Nephron (organoid): ENCODE measurements around the gene OR6S1.

Source experiments
- H3K27ac Mint-ChIP-seq, 3 experiments: 2 replicates each; pipeline ENCODE4 v1.8.0; 2020; ENCODE audit warnings: mixed read lengths in 3 of 3, mild to moderate bottlenecking in 2 of 3, moderate library complexity in 1 of 3
- H3K27me3 Mint-ChIP-seq: 2 replicates; pipeline ENCODE4 v1.8.0; 2021; ENCODE audit warnings: low read depth, mild to moderate bottlenecking, moderate library complexity, mixed read lengths
- H3K36me3 Mint-ChIP-seq: 2 replicates; pipeline ENCODE4 v1.8.0; 2020; ENCODE audit warnings: low read depth, mixed read lengths
- H3K4me1 Mint-ChIP-seq: 2 replicates; pipeline ENCODE4 v1.8.0; 2020; ENCODE audit warnings: mixed read lengths
- H3K4me3 Mint-ChIP-seq, 3 experiments: 2 replicates each; pipeline ENCODE4 v1.8.0; 2020; ENCODE audit warnings: mild to moderate bottlenecking in 3 of 3, mixed read lengths in 3 of 3, moderate library complexity in 2 of 3
- H3K9me3 Mint-ChIP-seq: 2 replicates; pipeline ENCODE4 v1.8.0; 2020; ENCODE audit warnings: mixed read lengths
- CTCF ChIP-seq, 3 experiments: fragments of 200-600 bp; sonication (generic); IDR thresholded peaks; one replicate each; pipeline ENCODE4 v1.5.0; 2021; ENCODE audit warnings: antibody characterized with exemption in 3 of 3; ENCODE audit not compliant: unreplicated experiment in 3 of 3

The OR6S1 gene

GRCh38 chr14:20628063-20628854, 13.2 kb downstream of the OR6S1 start:
- Mint-ChIP-seq H3K27me3 (peaks cover 97% of the 10 kb centered on the region), H3K4me1 (peaks cover 58% of the 10 kb centered on the region), H3K27ac (no peak overlapping the region), H3K4me3 (peak overlapping the region; percentile 5 to 48 (median 21)), H3K36me3 (no peaks in the 10 kb centered on the region), H3K9me3 (peaks cover 2% of the 10 kb centered on the region)
- TF ChIP-seq CTCF (IDR thresholded peaks at IDR 0.05; ENCODE audit: unreplicated experiment in 3 of 3), result no peak

- H3K9me3 Mint-ChIP-seq, result peaks cover 2% of the 10 kb centered on the region
- no peak for TF ChIP-seq CTCF (IDR thresholded peaks at IDR 0.05; ENCODE audit: unreplicated experiment in 3 of 3)
- peaks cover 50% of the 10 kb centered on the region for H3K4me1 Mint-ChIP-seq
- H3K27ac Mint-ChIP-seq, result no peak overlapping the region
- peaks cover 97% of the 10 kb centered on the region for H3K27me3 Mint-ChIP-seq
- H3K4me3 Mint-ChIP-seq, result peak overlapping the region; percentile 5 to 86 (median 21)
- H3K36me3 Mint-ChIP-seq, result no peaks in the 10 kb centered on the region
Measured at GRCh38 chr14:20627346-20628027, 14.0 kb downstream of the OR6S1 start.

- Mint-ChIP-seq H3K27ac (no peak overlapping the region), H3K4me1 (peaks cover 48% of the 10 kb centered on the region), H3K27me3 (peaks cover 96% of the 10 kb centered on the region), H3K4me3 (peak overlapping the region; percentile 74 to 86 (median 83)), H3K9me3 (peaks cover 2% of the 10 kb centered on the region), H3K36me3 (no peaks in the 10 kb centered on the region)
- TF ChIP-seq CTCF (IDR thresholded peaks at IDR 0.05; ENCODE audit: unreplicated experiment in 3 of 3), result no peak
Measured at GRCh38 chr14:20626274-20626673, 15.2 kb downstream of the OR6S1 start.

- Mint-ChIP-seq H3K4me1 (peaks cover 37% of the 10 kb centered on the region), H3K36me3 (no peaks in the 10 kb centered on the region), H3K27me3 (peaks cover 80% of the 10 kb centered on the region), H3K4me3 (peak overlapping the region; percentile 74 to 86 (median 83)), H3K9me3 (peaks cover 2% of the 10 kb centered on the region), H3K27ac (no peak overlapping the region)
- no peak for TF ChIP-seq CTCF (IDR thresholded peaks at IDR 0.05; ENCODE audit: unreplicated experiment in 3 of 3)
Measured at GRCh38 chr14:20624495-20625070, 16.9 kb downstream of the OR6S1 start.

GRCh38 chr14:20623798-20624197, 17.7 kb downstream of the OR6S1 start:
- Mint-ChIP-seq H3K27me3 (peaks cover 78% of the 10 kb centered on the region), H3K4me1 (peaks cover 37% of the 10 kb centered on the region), H3K4me3 (peak overlapping the region; percentile 74 to 86 (median 76)), H3K27ac (no peak overlapping the region), H3K9me3 (peaks cover 2% of the 10 kb centered on the region), H3K36me3 (no peaks in the 10 kb centered on the region)
- no peak for TF ChIP-seq CTCF (IDR thresholded peaks at IDR 0.05; ENCODE audit: unreplicated experiment in 3 of 3)
